WTC11 (cell line): ENCODE measurements around the gene C1GALT1C1L. TPM values are rescaled to one million over a fixed set of nuclear protein-coding genes. Genes with fewer than 3 reads are reported as not detected.

Experiments
- ATAC-seq: fragments of 200-7000 bp; cut with Tn5 transposase; 2 replicates; pipeline ENCODE4 v1.10.0; 2021; ENCODE audit warnings: mild to moderate bottlenecking, moderate library complexity
- CTCF ChIA-PET: fragments of 300-600 bp; sonication (Branson Sonifier 250); formaldehyde crosslinking; loops from one replicate; lab custom pipeline; 2021; ENCODE audit warnings: antibody characterized with exemption; lab: Charles Lee
- POLR2A ChIA-PET: fragments of 350-600 bp; sonication (Branson Sonifier 250); formaldehyde crosslinking; loops from one replicate; lab custom pipeline; 2021; ENCODE audit warnings: antibody characterized with exemption; lab: Charles Lee
- DNase-seq: peaks from one replicate; pipeline ENCODE4 v3.0.0; 2021; ENCODE audit warnings: low spot score
- H3K27ac Mint-ChIP-seq: 2 replicates; pipeline ENCODE4 v1.8.0; 2021; ENCODE audit warnings: mixed read lengths
- H3K27me3 Mint-ChIP-seq: 2 replicates; pipeline ENCODE4 v1.8.0; 2021; ENCODE audit warnings: low read depth, mild to moderate bottlenecking, moderate library complexity, mixed read lengths
- H3K36me3 Mint-ChIP-seq: 2 replicates; pipeline ENCODE4 v1.8.0; 2021; ENCODE audit warnings: mixed read lengths
- H3K4me1 Mint-ChIP-seq: 2 replicates; pipeline ENCODE4 v1.8.0; 2022; ENCODE audit warnings: mixed read lengths
- H3K4me3 Mint-ChIP-seq: 2 replicates; pipeline ENCODE4 v1.8.0; 2021; ENCODE audit warnings: mild to moderate bottlenecking, moderate library complexity, mixed read lengths
- H3K9me3 Mint-ChIP-seq: 2 replicates; pipeline ENCODE4 v1.8.0; 2021; ENCODE audit warnings: mixed read lengths
- AFF4 ChIP-seq: sonication (generic); formaldehyde crosslinking; IDR thresholded peaks from 2 replicates; pipeline ENCODE4 v1.8.1; 2023; ENCODE audit warnings: mild to moderate bottlenecking, missing genetic modification reagents, borderline replicate concordance
- AR ChIP-seq: fragments of 250-450 bp; sonication (Bioruptor Pico); IDR thresholded peaks from 2 replicates; pipeline ENCODE4 v1.9.0; 2021; ENCODE audit warnings: mild to moderate bottlenecking
- CREB1 ChIP-seq: sonication (generic); formaldehyde crosslinking; IDR thresholded peaks from 2 replicates; pipeline ENCODE4 v1.8.0; 2023; ENCODE audit warnings: mild to moderate bottlenecking, missing genetic modification reagents
- E2F5 ChIP-seq: sonication (generic); formaldehyde crosslinking; IDR thresholded peaks from 2 replicates; pipeline ENCODE4 v1.8.1; 2022; ENCODE audit warnings: mild to moderate bottlenecking, moderate library complexity, missing genetic modification reagents
- ETV6 ChIP-seq: sonication (generic); formaldehyde crosslinking; IDR thresholded peaks from 2 replicates; pipeline ENCODE4 v1.8.1; 2022; ENCODE audit warnings: mild to moderate bottlenecking, missing genetic modification reagents
- GABPB1 ChIP-seq: sonication (generic); formaldehyde crosslinking; IDR thresholded peaks from 2 replicates; pipeline ENCODE4 v1.8.1; 2023; ENCODE audit warnings: mild to moderate bottlenecking, missing genetic modification reagents
- GTF2I ChIP-seq: fragments of 250-450 bp; sonication (Bioruptor Pico); conservative IDR thresholded peaks from 2 replicates; pipeline ENCODE4 v1.4.0; 2021; ENCODE audit warnings: mild to moderate bottlenecking
- HMGXB4 ChIP-seq: sonication (generic); formaldehyde crosslinking; IDR thresholded peaks from 2 replicates; pipeline ENCODE4 v1.8.1; 2023; ENCODE audit warnings: mild to moderate bottlenecking, moderate library complexity, missing genetic modification reagents
- IRF2 ChIP-seq: sonication (generic); formaldehyde crosslinking; IDR thresholded peaks from 2 replicates; pipeline ENCODE4 v1.8.0; 2022; ENCODE audit warnings: low read depth, missing genetic modification reagents, borderline replicate concordance
- MXD4 ChIP-seq: fragments of 250-450 bp; sonication (Bioruptor Pico); IDR thresholded peaks from 2 replicates; pipeline ENCODE4 v1.8.0; 2021; ENCODE audit warnings: mild to moderate bottlenecking, moderate library complexity, borderline replicate concordance
- NR2C2 ChIP-seq: sonication (generic); formaldehyde crosslinking; IDR thresholded peaks from 2 replicates; pipeline ENCODE4 v1.8.0; 2022; ENCODE audit warnings: mild to moderate bottlenecking, missing genetic modification reagents
- RELA ChIP-seq: sonication (generic); formaldehyde crosslinking; IDR thresholded peaks from 2 replicates; pipeline ENCODE4 v1.8.1; 2022; ENCODE audit warnings: missing genetic modification reagents, mild to moderate bottlenecking, borderline replicate concordance
- STAT6 ChIP-seq: sonication (generic); formaldehyde crosslinking; conservative IDR thresholded peaks from 2 replicates; pipeline ENCODE4 v1.8.1; 2023; ENCODE audit warnings: mild to moderate bottlenecking, low read depth, missing genetic modification reagents, moderate library complexity
- TEAD4 ChIP-seq: sonication (generic); formaldehyde crosslinking; IDR thresholded peaks from 2 replicates; pipeline ENCODE4 v1.8.0; 2022; ENCODE audit warnings: mild to moderate bottlenecking, missing genetic modification reagents
- USF2 ChIP-seq: sonication (generic); formaldehyde crosslinking; IDR thresholded peaks from 2 replicates; pipeline ENCODE4 v1.8.1; 2023; ENCODE audit warnings: mild to moderate bottlenecking, missing genetic modification reagents, moderate library complexity
- ZBTB21 ChIP-seq: sonication (generic); formaldehyde crosslinking; IDR thresholded peaks from 2 replicates; pipeline ENCODE4 v1.8.1; 2023; ENCODE audit warnings: mild to moderate bottlenecking, missing genetic modification reagents, borderline replicate concordance
- ZNF121 ChIP-seq: sonication (generic); formaldehyde crosslinking; IDR thresholded peaks from 2 replicates; pipeline ENCODE4 v1.8.0; 2023; ENCODE audit warnings: missing genetic modification reagents
- ZNF317 ChIP-seq: sonication (generic); formaldehyde crosslinking; IDR thresholded peaks from 2 replicates; pipeline ENCODE4 v1.8.1; 2023; ENCODE audit warnings: low read depth, mild to moderate bottlenecking, moderate library complexity, missing genetic modification reagents, borderline replicate concordance
- ZNF423 ChIP-seq: fragments of 250-450 bp; sonication (Bioruptor Pico); IDR thresholded peaks from 2 replicates; pipeline ENCODE4 v2.1.2; 2022; ENCODE audit warnings: mild to moderate bottlenecking, moderate library complexity
- ZNF512 ChIP-seq: sonication (generic); formaldehyde crosslinking; IDR thresholded peaks from 2 replicates; pipeline ENCODE4 v1.8.1; 2022; ENCODE audit warnings: missing genetic modification reagents, borderline replicate concordance
- total RNA-seq: library from RNA; stranded (reverse); gene quantifications from 3 replicates; pipeline ENCODE4 v1.2.3, GENCODE V29; 2021

C1GALT1C1L gene
- total RNA-seq, 1 experiment from 2014 or later = 0.44 TPM

- no peaks in the 10 kb centered on the region for H3K36me3 Mint-ChIP-seq
- POLR2A ChIA-PET = no interaction called here
- no peak overlapping the region for H3K27ac Mint-ChIP-seq
- H3K27me3 Mint-ChIP-seq = no peaks in the 10 kb centered on the region
- CTCF ChIA-PET = no interaction called here
- TF ChIP-seq TEAD4 (no peak), ETV6 (CRISPR knock-in tag) (no peak), MXD4 (no peak), ZNF121 (CRISPR knock-in tag) (no peak), NR2C2 (no peak), GTF2I (CRISPR knock-in tag) (no peak), HMGXB4 (CRISPR knock-in tag) (no peak)
- ATAC-seq (no peak), DNase-seq (no peak)
- peaks cover 14% of the 10 kb centered on the region for H3K4me1 Mint-ChIP-seq
- H3K9me3 Mint-ChIP-seq = no peaks in the 10 kb centered on the region
- H3K4me3 Mint-ChIP-seq = no peak overlapping the region
These were observed 32.7 kb upstream of the C1GALT1C1L start for GRCh38 chr2:43708891-43709290.

- H3K27me3 Mint-ChIP-seq = no peaks in the 10 kb centered on the region
- no peak for DNase-seq
- H3K27ac Mint-ChIP-seq = no peak overlapping the region
- ChIA-PET POLR2A (no interaction called here), CTCF (no interaction called here)
- H3K4me3 Mint-ChIP-seq = no peak overlapping the region
- H3K36me3 Mint-ChIP-seq = no peaks in the 10 kb centered on the region
- H3K4me1 Mint-ChIP-seq = peaks cover 10% of the 10 kb centered on the region
- no peak for ATAC-seq
- H3K9me3 Mint-ChIP-seq = no peaks in the 10 kb centered on the region
- TF ChIP-seq AFF4 (CRISPR knock-in tag) = no peak
- no peak for TF ChIP-seq ZNF423 (CRISPR knock-in tag)
- TF ChIP-seq AR (CRISPR knock-in tag) = no peak
- TF ChIP-seq IRF2 = no peak
- no peak for TF ChIP-seq USF2 (CRISPR knock-in tag)
- no peak for TF ChIP-seq CREB1
- no peak for TF ChIP-seq GABPB1 (CRISPR knock-in tag)
- TF ChIP-seq ZNF512 (CRISPR knock-in tag) = no peak
- no peak for TF ChIP-seq ZNF317 (CRISPR knock-in tag)
- no peak for TF ChIP-seq STAT6 (CRISPR knock-in tag)
- TF ChIP-seq E2F5 (CRISPR knock-in tag) = no peak
- TF ChIP-seq ZBTB21 (CRISPR knock-in tag) = no peak
- TF ChIP-seq RELA (CRISPR knock-in tag) = no peak
These were observed 31.9 kb upstream of the C1GALT1C1L start for GRCh38 chr2:43708178-43708577.
